ENCODE data around the gene RHOBTB1.
"Not testable (repeated sequence)": the region's sequence is repeated elsewhere in the genome, so short reads cannot be mapped to it uniquely, and the experiment has no call there.

RHOBTB1 gene

DNA sequence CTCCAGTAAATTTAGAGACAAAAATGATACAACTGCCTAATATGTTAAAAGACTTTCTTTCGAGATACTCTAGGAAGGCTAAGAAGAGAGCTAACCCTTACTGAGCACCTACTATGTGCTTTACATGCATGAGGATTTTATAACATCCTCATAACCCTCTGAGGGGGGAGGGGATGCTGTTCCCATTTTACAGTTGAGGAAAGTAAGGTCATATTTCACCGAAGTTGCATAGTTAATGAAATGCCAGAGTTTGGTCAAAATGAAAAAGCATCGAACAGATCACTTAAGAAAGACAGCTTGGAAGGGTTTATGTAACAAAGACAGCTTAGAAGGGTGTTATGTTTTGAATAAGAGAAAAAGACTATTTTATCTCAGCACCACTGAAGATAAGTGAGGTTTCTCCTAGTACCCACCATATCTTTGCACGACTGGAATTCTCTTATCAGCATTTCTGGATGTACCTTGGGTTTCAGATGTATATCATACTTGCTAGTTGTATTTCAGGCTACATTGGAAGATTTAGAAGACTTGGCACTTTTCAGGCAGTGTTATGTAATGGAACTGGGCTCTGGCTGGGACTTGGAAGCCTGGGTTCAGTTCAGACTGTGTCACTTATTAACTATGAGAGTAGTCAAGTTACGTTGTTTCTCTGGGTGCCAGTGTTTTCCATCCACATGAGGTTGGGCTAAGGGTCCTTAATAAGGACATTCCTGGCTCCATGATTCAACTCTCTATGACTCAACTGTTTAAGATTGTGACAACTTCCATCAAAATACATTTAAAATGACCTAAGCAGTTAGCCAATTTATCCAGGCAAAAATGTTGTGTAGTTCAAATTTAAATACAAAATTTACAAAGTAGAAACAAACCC, 6.0 kb downstream of the RHOBTB1 start:
- no peak for DNase-seq

DNA sequence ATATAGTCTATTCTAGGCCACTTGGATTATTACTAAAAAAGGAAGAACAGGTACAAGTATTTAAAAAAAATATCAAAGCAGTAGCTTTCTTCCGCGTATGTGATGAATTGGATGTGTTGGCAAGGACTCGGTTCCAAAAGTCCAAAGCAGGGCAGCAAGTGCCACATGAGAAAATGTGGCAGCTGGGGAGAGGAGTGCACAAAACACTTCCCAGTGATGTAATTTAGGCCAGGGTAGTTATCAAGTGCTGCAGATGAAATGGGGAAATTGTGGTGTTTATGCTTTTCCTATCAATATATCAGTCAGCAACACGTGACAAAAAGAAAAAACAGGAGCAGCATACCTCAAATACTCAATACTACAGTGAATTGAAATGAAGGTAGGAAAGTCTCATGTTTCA, 7.0 kb downstream of the RHOBTB1 start:
- no peak for DNase-seq

DNA sequence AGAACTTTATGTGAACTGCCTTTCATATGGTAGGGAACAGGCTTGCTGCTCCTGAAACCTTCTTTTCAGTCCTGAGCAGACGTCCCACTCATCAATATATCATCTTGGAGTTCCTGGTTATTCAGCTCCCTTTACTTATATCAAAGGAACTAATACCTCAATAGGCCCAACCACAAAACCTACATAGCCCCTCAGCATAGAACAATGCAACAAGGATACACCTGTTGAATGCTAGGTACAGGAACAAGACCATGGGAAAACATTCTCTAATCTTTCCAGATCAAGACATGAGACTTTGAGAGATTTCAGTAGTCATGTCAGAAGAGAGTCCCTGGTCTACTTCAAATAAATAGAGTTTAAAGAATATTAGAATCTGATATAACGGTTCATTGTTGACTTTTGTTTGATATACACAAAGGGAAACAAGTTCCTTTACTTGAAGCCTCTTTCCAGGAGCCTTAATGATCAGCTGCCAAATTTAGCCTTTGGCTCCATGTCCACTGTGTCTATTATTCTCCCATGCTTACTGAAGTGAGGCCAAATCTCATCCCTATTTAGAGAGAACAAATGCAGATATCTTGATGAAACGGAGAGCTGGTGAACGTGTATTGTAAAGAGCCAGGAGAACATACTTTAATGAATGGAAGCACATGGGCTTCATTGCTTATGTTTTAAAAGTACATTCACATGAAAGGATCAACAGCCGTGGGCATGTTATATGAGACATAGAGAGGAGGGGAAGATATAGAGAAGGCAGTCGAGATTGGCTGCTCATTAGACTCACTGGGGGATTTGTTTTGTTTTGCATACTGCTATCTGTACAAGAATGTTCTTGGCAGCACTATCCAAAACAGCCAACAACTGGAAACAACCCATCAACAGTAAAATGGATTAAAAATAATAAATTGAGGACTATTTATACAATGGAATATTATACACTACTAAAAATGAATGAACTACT, 9.5 kb downstream of the RHOBTB1 start:
- no peak for DNase-seq

DNA sequence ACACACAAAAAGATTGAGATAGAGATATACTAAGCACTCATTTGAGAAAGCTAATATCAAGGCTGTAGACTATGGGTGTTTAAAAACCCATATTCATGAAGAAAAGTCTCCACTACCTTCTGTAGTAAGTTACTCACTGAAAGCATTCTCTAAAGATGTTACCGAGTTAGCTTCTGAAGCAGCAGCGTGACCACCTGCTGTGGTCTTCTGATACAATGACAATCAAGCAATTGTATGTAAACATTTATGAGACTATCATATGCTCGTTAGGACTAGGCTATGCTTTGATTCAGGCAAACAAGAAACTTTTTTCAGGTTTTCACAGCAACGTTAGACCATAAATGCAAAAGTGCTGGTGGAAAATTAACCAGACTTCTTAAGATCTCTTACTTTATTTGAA, 11.2 kb downstream of the RHOBTB1 start:
- DNase-seq: no peak

DNA sequence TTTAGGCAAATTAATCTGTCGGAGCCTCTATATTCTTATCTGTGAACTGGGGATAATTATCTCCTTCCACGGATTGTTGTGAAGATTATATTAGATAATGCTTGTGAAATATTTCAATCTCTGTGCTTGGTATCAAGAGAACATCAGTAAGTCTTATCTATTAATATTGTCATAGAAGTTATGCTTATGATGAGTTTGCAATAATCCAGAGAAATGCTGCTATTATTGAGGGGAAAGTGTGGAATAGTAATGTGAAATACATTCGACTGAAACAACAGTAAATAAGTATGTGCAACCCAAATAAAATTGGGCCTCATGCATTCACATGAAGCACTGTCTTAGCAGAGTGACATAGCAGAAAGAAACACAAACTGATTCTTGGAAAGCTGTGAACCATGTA, 13.7 kb downstream of the RHOBTB1 start:
- DNase-seq: no peak

DNA sequence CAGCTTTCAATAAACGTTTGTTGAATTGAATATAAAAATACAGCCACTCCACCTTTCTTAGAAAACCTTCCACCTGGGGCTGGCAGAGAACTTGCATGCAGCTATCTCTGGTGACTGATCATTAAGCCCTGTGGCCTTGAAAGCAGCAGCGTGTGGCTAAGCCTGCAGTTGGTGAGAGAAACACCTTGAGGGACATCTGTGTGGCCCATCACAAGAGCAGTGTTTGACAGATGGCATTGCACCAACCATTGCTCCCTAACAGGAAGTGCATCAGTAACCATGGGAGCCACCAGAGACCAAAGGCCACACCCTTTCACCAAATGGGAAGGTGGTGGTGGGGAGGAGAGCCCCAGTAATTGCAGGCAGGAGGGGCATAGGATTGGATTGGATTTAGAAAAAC, 22.4 kb downstream of the RHOBTB1 start:
- no peak for DNase-seq

DNA sequence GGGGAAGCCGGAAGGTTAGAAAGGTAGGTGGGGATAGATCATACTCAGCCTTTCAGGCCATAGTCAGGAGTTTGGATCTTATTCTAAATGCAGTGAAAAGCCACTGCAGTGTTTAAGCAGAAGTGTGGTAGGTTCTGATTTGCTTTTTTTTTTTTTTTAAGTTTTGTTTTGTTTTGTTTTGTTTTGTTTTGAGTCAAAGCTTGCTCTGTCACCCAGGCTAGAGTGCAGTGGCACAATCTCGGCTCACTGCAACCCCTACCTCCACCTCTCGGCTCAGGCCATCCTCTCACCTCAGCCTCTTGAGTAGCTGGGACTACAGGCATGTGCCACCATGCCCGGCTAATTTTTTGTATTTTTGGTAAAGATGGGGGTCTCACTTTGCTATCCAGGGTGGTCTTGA, 23.5 kb downstream of the RHOBTB1 start:
- no peak for DNase-seq

DNA sequence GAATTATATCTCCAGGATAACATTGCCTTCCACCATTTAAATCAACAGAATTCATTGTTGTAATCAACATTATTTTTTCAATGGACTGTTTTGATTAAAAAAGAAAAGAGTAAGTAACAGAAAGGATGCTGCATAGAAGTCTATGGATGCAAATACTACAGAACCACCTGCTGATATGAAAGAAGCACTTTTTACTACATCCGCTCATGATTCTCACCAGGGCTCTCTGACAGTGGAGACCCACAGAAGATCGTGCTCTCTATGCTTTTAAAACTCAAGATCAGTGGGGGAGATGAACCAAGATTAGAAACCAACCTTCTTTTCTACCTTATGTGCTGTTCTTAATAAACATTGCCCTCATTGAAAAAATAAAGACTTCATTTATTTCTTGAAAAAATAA, 24.4 kb downstream of the RHOBTB1 start:
- DNase-seq: no peak

DNA sequence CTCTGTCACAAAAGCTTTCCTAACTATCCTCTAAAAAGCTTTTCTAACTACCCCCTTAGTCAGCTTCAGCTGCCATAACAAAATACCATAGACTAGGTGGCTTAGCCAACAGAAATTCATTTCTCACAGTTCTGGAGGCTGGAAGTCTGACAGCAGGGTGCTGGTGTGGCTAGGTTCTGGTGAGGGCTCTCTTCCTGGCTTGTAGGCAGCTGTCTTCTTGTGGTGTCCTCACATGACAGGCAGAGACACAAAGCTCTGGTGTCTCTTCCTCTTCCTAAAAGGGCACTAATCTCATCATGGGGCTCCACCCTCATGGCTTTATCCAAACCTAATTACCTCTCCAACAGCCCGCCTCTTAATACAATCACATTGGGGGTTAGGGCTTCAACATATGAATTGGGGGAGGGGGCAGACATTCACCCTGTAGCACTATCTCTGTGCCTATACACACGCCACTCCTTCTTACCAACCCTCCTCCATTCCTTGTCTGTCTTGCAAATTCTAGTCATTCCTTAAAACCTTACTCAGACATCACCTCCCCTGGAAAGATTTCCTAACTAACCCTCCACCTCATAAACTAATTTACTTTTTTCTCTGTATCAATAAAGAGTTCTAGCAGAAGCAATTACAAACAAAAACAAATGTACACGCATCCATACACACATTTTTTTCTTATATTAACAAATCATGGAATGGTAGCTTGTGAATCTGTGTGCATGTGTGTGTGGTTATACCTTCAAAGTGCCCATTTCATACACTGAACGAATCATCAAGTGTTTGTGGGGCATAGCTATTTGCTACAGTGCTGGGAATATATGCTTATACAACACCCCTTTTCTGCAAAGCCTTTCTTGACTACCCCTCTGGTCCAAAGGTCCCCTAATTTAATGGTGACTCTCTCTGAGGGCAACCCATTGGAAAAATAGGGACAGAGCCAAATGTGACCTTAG, 26.4 kb downstream of the RHOBTB1 start:
- DNase-seq: no peak

DNA sequence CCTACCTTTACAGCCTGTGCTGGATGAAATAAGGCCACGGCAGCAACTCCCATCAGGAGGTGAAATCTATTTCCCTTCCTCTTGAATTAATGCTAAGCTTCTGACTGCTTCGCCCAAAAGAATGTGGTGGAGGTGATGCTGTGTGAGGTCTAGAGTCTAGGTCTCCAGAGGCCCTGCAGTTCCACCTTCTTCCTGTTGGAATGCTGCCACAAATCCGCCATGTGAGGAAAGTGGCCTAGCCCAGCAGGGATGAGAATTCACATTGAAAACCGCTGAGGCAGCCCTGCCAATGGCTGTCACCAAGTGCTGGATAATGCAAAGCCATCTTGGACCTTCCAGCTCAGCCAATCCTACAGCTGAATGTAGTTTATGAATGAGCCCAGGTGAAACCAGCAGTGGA, 28.0 kb downstream of the RHOBTB1 start:
- DNase-seq: no peak

DNA sequence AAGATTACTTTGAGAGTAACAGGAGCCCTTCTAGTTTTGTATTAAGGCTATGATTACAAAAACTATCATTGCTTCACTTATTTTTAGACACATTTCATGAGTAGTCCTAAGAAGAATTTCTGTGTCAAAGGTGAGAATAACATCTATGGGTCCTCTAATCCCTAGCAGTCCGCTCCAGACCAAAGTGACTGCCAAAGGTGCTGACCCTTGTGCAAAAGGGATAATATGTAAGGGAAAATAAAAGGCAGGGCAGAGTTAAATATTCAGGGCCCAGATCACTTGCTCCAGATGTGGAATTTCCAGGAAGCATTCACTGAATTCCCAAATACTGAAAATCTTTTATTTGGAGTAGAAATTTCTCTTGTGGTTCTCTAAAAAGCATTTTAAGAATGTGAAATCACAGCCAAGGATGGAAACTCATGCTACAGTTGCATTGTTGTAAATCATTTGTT, 29.3 kb downstream of the RHOBTB1 start:
- DNase-seq: no peak

DNA sequence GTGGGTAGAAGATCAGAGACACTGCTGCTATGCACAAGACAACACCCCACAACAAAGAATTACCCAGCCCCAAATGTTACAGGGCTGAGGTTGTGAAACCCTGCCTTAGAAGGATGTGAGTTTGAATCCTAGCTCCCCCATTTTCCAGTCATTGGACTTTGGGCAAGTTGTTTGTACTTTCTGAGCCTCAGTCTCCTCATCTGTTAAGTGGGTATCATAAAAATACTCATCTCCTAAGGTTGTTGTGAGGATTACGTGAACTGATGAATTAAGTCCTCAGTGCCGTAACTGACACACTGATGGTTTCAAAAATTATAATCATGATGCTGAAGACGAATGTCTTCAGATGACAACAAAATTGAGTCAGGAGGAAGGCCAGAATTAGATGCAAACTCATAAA, 30.3 kb downstream of the RHOBTB1 start:
- no peak for DNase-seq

DNA sequence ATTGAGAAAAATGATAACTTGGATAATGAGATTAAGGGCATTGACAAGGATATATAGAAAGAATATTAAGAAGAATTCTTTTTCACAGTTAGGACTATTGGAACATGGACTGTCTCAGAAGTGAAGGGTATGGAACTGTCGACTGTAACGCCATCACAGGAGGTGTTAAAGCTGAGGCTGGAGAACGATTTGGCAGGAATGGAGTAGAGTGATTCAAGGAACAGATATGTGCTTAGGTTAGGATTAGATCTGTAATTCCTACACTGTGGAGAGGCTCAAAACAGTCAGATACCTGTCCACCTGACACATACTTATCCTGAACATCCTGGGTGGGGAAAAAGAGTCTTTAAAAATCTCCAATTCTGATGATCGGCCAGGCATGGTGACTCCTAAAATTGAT, 30.9 kb downstream of the RHOBTB1 start:
- no peak for DNase-seq

DNA sequence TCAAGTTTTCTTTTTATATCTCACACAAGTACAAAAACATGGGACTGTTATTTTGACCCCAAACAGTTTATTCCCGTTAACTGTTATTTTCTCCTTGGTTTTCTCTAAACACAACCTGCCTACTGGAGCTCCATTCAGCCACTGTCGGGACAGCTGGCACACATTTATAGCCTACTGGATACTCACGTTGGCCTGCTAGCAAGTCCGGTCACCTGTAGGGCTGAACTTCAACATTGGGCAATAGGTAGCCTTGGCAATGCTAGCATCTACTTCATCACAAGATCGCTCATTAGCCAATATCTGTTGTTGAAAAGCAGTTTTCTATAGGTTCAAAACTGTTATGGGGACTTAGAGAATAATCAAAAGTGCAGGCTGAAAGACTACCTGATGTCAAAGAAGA, 32.3 kb downstream of the RHOBTB1 start:
- DNase-seq: no peak

DNA sequence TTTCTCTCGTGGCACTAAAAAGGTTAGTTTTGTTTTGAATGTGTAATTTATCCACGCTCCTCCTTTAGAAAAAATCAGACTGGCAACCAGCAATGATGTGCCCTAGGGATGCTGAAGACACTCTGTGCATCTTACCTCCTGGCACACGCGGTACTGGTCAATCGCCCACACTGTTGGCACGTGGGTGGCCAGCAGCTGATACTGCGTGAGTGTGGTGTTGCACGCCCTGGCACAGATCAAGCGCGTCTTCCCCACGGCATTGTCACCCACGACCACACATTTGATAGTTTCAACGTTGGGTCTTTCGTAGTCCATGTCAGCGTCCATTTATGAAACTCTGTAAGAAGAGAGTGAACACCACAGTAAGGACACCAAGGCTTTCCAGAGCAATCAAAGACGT, 32.8 kb downstream of the RHOBTB1 start:
- no peak for DNase-seq

DNA sequence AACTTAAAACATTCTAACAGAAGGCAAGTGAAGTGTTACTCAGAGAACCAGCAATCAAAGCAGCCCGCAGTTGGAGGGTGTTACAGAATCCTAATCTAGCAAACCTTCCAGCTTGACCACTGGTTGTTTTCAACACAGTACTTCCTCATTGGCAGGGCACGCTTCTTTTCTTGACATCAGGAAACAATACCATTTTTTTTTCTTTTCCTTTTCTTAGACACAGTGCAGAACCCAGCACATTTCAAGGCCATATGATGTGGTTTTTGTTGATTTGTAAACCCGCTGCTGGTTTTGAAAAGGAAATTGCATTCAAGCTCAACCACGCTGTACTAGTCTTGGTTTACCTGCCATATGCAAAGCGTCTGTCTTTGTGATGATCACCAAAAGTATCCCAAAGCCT, 33.4 kb downstream of the RHOBTB1 start:
- no peak for DNase-seq

DNA sequence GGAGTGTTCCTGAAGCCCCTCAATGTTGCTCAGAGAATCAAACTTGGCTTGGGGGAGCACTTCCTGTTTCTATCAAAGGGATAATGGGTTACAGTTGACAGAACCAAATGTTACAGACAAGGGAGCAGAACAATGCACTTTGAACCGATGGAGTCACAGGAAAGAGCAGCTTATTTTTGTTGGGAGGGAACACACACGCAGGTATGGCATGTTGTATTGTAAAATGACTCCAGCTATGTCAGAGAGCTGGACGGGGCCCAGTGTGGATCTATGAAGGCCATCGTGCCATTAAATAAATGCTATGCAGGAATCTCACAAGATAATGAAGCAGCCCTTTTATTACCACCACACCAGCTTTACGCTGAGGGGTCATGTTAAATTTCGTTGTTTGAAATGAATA, 35.1 kb downstream of the RHOBTB1 start:
- DNase-seq: no peak

DNA sequence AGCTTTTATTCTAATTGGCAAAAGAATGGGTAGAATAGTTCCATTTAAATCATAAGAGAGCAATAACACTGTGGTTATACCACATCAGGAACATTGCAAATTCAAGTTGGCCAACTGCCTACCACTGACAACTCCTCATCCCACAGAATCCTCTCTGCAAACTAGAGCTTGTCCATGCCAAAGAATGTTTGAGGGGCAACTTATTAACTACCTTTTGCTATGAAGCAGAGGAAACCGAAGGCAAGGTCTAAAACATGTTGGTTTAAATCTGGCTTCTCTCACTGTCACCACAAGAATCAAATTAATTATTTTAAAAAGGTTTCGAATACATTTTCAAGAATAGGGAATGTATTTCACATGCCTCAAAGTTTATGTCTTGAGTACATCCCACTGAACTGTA, 36.0 kb downstream of the RHOBTB1 start:
- DNase-seq: no peak

DNA sequence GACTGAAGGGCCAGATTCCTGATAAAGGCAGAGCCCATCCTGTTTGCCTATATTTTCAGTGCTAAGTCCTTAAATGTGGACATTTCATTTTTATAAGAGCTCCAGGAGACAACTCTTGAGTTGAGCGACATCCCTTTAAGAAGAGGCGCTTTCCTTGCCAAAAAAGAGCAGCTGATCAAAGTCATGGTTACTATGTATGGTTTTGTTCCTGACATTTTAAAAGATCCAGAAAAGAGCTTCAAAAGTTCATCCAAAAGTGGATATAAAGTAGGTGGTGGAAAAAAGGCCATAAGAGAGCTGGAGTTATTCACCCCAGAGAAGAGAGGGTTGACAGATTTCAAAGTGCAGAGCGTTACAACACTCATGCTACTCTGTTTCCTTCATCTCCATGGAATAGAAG, 36.7 kb downstream of the RHOBTB1 start:
- DNase-seq: no peak

DNA sequence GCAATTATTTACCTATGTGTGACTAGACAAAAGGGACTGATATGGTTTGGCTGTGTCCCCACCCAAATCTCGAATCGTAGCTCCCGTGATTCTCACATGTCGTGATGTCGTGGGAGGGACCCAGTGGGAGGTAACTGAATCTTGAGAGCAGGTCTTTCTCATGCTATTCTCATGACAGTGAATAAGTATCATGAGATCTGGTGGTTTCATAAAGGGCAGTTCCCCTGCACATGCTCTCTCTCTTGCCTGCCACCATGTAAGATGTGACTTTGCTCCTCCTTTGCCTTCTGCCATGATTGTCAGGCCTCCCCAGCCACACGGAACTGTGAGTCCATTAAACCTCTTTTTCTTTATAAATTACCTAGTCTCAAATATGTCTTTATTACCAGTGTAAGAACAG, 37.2 kb downstream of the RHOBTB1 start:
- DNase-seq: not testable (repeated sequence)

DNA sequence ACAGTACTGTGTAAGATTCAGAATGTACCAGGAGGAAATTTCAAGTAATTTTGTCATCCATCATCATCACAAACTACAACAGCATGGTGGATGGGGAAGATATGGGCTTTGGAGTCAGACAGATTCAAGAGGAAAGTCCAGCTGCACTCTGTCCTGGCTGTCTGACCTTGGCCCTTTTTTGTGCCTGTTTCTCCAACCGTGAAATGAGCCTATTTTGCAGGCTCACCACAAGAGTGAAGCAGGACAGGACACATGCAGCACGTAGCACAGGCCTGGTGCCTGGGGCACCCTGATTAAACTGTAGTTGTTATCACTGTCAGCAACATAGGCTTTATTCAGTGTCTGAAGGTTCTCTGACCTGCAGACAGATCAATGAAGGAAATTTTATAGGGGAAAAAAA, 37.6 kb downstream of the RHOBTB1 start:
- no peak for DNase-seq

DNA sequence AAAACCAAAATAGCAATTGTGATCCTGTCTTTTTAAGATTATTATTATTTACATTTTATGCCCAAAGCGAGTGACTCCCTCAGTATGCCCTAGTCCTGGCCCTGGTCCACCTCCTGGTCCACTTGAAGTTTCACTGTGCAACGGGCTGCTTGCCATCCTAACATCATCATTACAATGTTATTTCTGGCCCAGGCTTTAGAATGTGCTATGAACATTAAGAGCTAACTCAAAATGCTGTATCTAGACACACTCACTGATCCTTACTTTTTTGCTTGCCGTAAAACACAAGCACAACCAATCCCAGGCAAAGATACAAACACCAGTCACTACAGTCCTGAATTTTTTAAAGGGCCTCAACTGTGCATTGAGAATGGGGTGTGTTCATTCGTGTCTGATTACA, 38.4 kb downstream of the RHOBTB1 start:
- DNase-seq: no peak

DNA sequence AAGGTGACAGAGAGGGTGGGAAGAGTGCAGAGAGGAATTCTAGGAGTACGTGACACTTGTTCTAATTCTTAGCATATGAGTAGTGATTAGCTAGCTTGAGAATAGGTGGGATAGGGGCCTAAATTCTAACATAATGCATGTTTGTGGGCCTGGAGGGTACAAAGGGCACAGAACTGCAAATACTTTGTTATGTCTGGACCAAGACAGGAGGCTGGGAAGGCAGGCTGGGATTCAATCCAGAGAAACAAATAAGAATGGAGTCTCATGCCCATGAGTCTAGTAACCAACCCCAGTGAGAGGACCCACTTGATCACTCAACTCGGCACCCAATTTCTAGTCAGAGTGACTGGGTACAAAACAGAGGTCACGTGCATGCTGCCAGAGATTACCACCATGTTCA, 40.9 kb downstream of the RHOBTB1 start:
- no peak for DNase-seq
